Measurements from ENCODE around the gene DAZAP2. TPM values are rescaled to one million over a fixed set of nuclear protein-coding genes. Genes with fewer than 3 reads are reported as not detected.

Gene DAZAP2
- total and polyA plus RNA-seq, 2 of the 13 experiments (the other 11 are each of a cell fraction or from before 2014, with no cell fraction given) = 64.5 to 222 TPM

DNA sequence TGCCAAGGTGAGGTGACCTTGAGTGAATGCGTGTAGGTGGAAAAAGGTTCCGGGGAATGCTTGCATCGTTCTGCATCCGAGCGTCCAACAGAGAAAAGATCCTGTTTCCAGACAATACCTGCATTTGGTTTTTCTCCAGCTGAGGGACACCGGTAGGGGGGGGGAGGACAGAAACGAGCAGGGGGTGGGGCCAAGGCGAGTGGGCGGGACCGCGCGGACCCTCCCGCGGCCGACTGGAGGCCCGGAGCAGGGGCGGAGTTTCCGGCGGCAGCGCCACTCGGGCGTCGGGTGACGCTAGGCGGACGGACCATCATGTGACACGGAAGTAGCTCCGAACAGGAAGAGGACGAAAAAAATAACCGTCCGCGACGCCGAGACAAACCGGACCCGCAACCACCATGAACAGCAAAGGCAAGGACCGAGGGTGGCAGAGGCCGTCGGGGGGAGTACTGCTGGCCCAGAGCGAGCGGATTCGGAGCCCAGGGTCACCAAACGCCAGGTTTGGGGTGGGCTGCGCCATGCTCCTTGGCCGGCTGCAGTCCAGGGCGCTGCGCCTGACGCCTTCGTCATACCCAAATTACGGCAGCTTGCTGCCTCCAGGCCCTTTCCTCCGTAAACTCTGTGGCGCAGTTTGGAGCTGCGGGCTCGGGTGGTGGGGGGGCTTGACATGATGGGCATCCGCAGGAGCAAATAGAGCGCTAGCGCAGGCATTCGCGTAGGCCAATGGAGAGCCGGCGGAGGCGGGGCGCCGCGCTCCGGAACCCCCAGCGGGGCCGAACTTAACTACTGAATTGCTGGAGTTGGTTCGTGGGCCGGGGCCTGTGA, at the start of gene DAZAP2 (continued):
- TF ChIP-seq AGO1 (IDR thresholded peaks at IDR 0.05; ENCODE audit: low read depth, low read length, poor library complexity, severe bottlenecking) (peak; percentile 67), ETV6 (CRISPR knock-in tag; conservative IDR thresholded peaks at IDR 0.05) (0 out of 2 replicates have a peak, but pooled peaks have one; percentile 52), ZNF160 (CRISPR knock-in tag; IDR thresholded peaks at IDR 0.05) (peak; percentile 35; the same call in 1 of the 2 replicates), SOX13 (IDR thresholded peaks at IDR 0.05) (no peak), SOX13 (CRISPR knock-in tag; conservative IDR thresholded peaks at IDR 0.05 in 1 of 2, IDR thresholded peaks at IDR 0.05 in 1 of 2) (no peak), ZNF17 (CRISPR knock-in tag; IDR thresholded peaks at IDR 0.05) (no peak), NFE2L1 (CRISPR knock-in tag; IDR thresholded peaks at IDR 0.05; ENCODE audit: borderline replicate concordance) (no peak), HNF4A (CRISPR knock-in tag; IDR thresholded peaks at IDR 0.05) (no peak), SP140L (CRISPR knock-in tag; IDR thresholded peaks at IDR 0.05; ENCODE audit: borderline replicate concordance) (no peak), ZNF10 (CRISPR knock-in tag; IDR thresholded peaks at IDR 0.05; ENCODE audit: borderline replicate concordance, low read depth) (no peak), ZSCAN21 (CRISPR knock-in tag; IDR thresholded peaks at IDR 0.05; ENCODE audit: borderline replicate concordance) (0 out of 2 replicates have a peak, but pooled peaks have one; percentile 30), IKZF4 (CRISPR knock-in tag; IDR thresholded peaks at IDR 0.05; ENCODE audit: borderline replicate concordance, low read depth, not compliant biosample characterization) (no peak), ATRX (CRISPR knock-in tag; IDR thresholded peaks at IDR 0.05; ENCODE audit: borderline replicate concordance) (no peak), ZNF737 (CRISPR knock-in tag; IDR thresholded peaks at IDR 0.05; ENCODE audit: borderline replicate concordance) (no peak), TOE1 (CRISPR knock-in tag; IDR thresholded peaks at IDR 0.05) (no peak), FOXA1 (IDR thresholded peaks at IDR 0.05) (no peak), FOXA1 (CRISPR knock-in tag; IDR thresholded peaks at IDR 0.05) (0 out of 2 replicates have a peak, but pooled peaks have one; percentile 4), SALL2 (CRISPR knock-in tag; IDR thresholded peaks at IDR 0.05) (peak; percentile 89; the same call in 1 of the 2 replicates), SRSF9 (IDR thresholded peaks at IDR 0.05; ENCODE audit: borderline replicate concordance, insufficient read depth, low read depth, low read length, poor library complexity, severe bottlenecking) (no peak), ZNF709 (CRISPR knock-in tag; IDR thresholded peaks at IDR 0.05) (peak; percentile 59; the same call in 1 of the 2 replicates), SP4 (CRISPR knock-in tag; IDR thresholded peaks at IDR 0.05) (peak; percentile 90), PHF21A (CRISPR knock-in tag; IDR thresholded peaks at IDR 0.05) (no peak), NFIC (IDR thresholded peaks at IDR 0.05; ENCODE audit: low read length) (no peak), REL (CRISPR knock-in tag; conservative IDR thresholded peaks at IDR 0.05) (0 out of 2 replicates have a peak, but pooled peaks have one; percentile 25)
- TF ChIP-seq, protein P1, sequence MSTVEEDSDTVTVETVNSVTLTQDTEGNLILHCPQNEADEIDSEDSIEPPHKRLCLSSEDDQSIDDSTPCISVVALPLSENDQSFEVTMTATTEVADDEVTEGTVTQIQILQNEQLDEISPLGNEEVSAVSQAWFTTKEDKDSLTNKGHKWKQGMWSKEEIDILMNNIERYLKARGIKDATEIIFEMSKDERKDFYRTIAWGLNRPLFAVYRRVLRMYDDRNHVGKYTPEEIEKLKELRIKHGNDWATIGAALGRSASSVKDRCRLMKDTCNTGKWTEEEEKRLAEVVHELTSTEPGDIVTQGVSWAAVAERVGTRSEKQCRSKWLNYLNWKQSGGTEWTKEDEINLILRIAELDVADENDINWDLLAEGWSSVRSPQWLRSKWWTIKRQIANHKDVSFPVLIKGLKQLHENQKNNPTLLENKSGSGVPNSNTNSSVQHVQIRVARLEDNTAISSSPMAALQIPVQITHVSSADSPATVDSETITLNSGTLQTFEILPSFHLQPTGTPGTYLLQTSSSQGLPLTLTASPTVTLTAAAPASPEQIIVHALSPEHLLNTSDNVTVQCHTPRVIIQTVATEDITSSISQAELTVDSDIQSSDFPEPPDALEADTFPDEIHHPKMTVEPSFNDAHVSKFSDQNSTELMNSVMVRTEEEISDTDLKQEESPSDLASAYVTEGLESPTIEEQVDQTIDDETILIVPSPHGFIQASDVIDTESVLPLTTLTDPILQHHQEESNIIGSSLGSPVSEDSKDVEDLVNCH (CRISPR knock-in tag; IDR thresholded peaks at IDR 0.05) = no peak
- TF ChIP-seq, protein P2, sequence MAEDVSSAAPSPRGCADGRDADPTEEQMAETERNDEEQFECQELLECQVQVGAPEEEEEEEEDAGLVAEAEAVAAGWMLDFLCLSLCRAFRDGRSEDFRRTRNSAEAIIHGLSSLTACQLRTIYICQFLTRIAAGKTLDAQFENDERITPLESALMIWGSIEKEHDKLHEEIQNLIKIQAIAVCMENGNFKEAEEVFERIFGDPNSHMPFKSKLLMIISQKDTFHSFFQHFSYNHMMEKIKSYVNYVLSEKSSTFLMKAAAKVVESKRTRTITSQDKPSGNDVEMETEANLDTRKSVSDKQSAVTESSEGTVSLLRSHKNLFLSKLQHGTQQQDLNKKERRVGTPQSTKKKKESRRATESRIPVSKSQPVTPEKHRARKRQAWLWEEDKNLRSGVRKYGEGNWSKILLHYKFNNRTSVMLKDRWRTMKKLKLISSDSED (CRISPR knock-in tag; IDR thresholded peaks at IDR 0.05) = no peak
- TF ChIP-seq, protein P3, sequence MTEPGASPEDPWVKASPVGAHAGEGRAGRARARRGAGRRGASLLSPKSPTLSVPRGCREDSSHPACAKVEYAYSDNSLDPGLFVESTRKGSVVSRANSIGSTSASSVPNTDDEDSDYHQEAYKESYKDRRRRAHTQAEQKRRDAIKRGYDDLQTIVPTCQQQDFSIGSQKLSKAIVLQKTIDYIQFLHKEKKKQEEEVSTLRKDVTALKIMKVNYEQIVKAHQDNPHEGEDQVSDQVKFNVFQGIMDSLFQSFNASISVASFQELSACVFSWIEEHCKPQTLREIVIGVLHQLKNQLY (CRISPR knock-in tag; IDR thresholded peaks at IDR 0.05) = no peak

Data from HepG2 (cell line).